Cortex of kidney (tissue), 1 donor: ENCODE data around the gene TMEM88.

ENCODE experiments used
- DNase-seq: peaks from one replicate; lab custom pipeline; 2025; lab: John Stamatoyannopoulos, UW

Gene TMEM88

GRCh38 chr17:7885367-7886226, 30.7 kb downstream of the TMEM88 start:
- DNase-seq, result no peak

GRCh38 chr17:7886227-7887037, 31.6 kb downstream of the TMEM88 start:
- DNase-seq, result no peak

- no peak for DNase-seq
Measured at GRCh38 chr17:7887038-7887481, 32.2 kb downstream of the TMEM88 start.

- DNase-seq, result no peak
Measured at GRCh38 chr17:7887482-7888183, 32.8 kb downstream of the TMEM88 start.

- no peak for DNase-seq
Measured at GRCh38 chr17:7888184-7888920, 33.5 kb downstream of the TMEM88 start, which contains the start of gene CHD3. Gene CHD3, plus strand, starts transcription at chr17:7888789. Its CDS starts 212 bp downstream, at chr17:7889001.

- no peak for DNase-seq
Measured at GRCh38 chr17:7889166-7889955, 34.5 kb downstream of the TMEM88 start.

- no peak for DNase-seq
Measured at GRCh38 chr17:7893187-7893880, 38.5 kb downstream of the TMEM88 start.

GRCh38 chr17:7894226-7894625, 39.4 kb downstream of the TMEM88 start:
- no peak for DNase-seq

GRCh38 chr17:7894866-7895265, 40.0 kb downstream of the TMEM88 start:
- DNase-seq, result no peak

GRCh38 chr17:7897090-7897489, 42.2 kb downstream of the TMEM88 start:
- no peak for DNase-seq

GRCh38 chr17:7897773-7898172, 42.9 kb downstream of the TMEM88 start:
- DNase-seq, result no peak

- no peak for DNase-seq
Measured at GRCh38 chr17:7903154-7904103, 48.6 kb downstream of the TMEM88 start.
